SU-DHL-6 (cell line): ENCODE measurements around the gene ITGA8.

Source experiments
- H2AFZ ChIP-seq: fragments of 200-600 bp; sonication (generic); 2 replicates; pipeline ENCODE4 v1.6.1; 2014; ENCODE audit warnings: low read depth, mild to moderate bottlenecking, moderate library complexity, mixed read lengths, antibody characterized with exemption, low read length; ENCODE audit not compliant: severe bottlenecking
- H3F3A ChIP-seq: fragments of 200-600 bp; shearing (Covaris generic); 2 replicates; pipeline ENCODE4 v1.6.0; 2016; ENCODE audit warnings: antibody characterized with exemption, mild to moderate bottlenecking; ENCODE audit not compliant: insufficient read depth
- H3K27ac ChIP-seq: fragments of 200-600 bp; sonication (generic); 2 replicates; pipeline ENCODE4 v1.5.1; 2016; ENCODE audit warnings: low read depth, mild to moderate bottlenecking, low read length, moderate library complexity, mixed read lengths
- H3K27me3 ChIP-seq: fragments of 200-600 bp; sonication (generic), shearing (Covaris generic); 2 replicates; pipeline ENCODE4 v1.6.0; 2014; ENCODE audit warnings: mild to moderate bottlenecking, low read length
- H3K36me3 ChIP-seq: fragments of 200-600 bp; sonication (generic); 2 replicates; pipeline ENCODE4 v1.6.1; 2014; ENCODE audit warnings: mild to moderate bottlenecking, low read length, mixed read lengths
- H3K4me2 ChIP-seq: fragments of 300-600, 200-600 bp; shearing (Covaris generic), sonication (generic); 2 replicates; pipeline ENCODE4 v1.6.0; 2014; ENCODE audit warnings: low read length, low read depth, mild to moderate bottlenecking; ENCODE audit not compliant: poor library complexity, severe bottlenecking
- H3K4me3 ChIP-seq: fragments of 200-600 bp; sonication (generic); 2 replicates; pipeline ENCODE4 v1.5.1; 2014; ENCODE audit warnings: antibody characterized with exemption, low read length, mild to moderate bottlenecking, mixed read lengths; ENCODE audit not compliant: insufficient read depth, poor library complexity, severe bottlenecking
- H3K79me2 ChIP-seq: fragments of 200-600 bp; sonication (generic); 2 replicates; pipeline ENCODE4 v1.6.1; 2014; ENCODE audit warnings: mild to moderate bottlenecking, low read length, moderate library complexity; ENCODE audit not compliant: insufficient read depth
- H3K9ac ChIP-seq: fragments of 200-600 bp; sonication (generic); 2 replicates; pipeline ENCODE4 v1.7.0; 2014; ENCODE audit warnings: mild to moderate bottlenecking, low read length
- H3K9me2 ChIP-seq: fragments of 200-600 bp; sonication (generic); replicated peaks from 2 replicates; pipeline ENCODE4 v1.6.1; 2014; ENCODE audit warnings: low read length; ENCODE audit not compliant: insufficient read depth
- H3K9me3 ChIP-seq: fragments of 200-600 bp; sonication (generic); 2 replicates; pipeline ENCODE4 v1.6.1; 2014; ENCODE audit warnings: low read length, mixed read lengths; ENCODE audit not compliant: insufficient read depth
- H4K20me1 ChIP-seq: fragments of 200-600 bp; sonication (generic); 2 replicates; pipeline ENCODE4 v1.6.1; 2014; ENCODE audit warnings: low read depth, mild to moderate bottlenecking, antibody characterized with exemption, low read length, moderate library complexity, mixed read lengths
- EZH2phosphoT487 ChIP-seq: fragments of 200-600 bp; sonication (generic), shearing (Covaris generic); conservative IDR thresholded peaks from 2 replicates; pipeline ENCODE4 v1.6.1; 2018; ENCODE audit warnings: mild to moderate bottlenecking, antibody characterized with exemption, low read length, moderate library complexity, mixed read lengths
- TF ChIP-seq, protein P1 (sequence below): fragments of 200-600 bp; sonication (generic); IDR thresholded peaks from one replicate; pipeline ENCODE4 v1.5.1; 2017; ENCODE audit warnings: antibody characterized with exemption, mild to moderate bottlenecking, low read length, moderate library complexity; ENCODE audit not compliant: insufficient read depth, poor library complexity, severe bottlenecking

ITGA8 gene

DNA sequence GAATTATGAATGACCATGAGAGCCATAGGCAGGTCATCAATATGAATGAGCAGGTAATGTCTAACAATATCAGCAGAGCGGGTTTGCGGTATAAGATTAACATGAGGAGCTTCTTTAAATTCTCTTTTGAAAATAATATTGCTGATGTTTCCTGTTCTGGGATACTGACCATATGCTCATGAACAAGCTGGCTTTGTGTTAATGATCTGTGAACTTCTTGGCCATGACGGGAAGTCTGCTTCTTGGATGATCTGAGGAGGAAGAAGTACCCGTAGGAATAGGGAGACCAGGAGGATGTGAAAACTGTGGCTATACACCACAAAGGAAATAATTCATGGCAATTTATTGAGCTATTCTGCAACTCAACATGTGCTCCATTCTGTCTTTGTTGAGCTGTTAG is 38.6 kb downstream of the ITGA8 start:
- H3K4me2 ChIP-seq, result no peak overlapping the region
- H3K4me3 ChIP-seq, result no peak overlapping the region
- no peaks in the 10 kb centered on the region for H3K79me2 ChIP-seq
- no peaks in the 10 kb centered on the region for H3K9me2 ChIP-seq
- H3K27ac ChIP-seq, result no peak overlapping the region
- H4K20me1 ChIP-seq, result no peaks in the 10 kb centered on the region
- TF ChIP-seq, protein P1, sequence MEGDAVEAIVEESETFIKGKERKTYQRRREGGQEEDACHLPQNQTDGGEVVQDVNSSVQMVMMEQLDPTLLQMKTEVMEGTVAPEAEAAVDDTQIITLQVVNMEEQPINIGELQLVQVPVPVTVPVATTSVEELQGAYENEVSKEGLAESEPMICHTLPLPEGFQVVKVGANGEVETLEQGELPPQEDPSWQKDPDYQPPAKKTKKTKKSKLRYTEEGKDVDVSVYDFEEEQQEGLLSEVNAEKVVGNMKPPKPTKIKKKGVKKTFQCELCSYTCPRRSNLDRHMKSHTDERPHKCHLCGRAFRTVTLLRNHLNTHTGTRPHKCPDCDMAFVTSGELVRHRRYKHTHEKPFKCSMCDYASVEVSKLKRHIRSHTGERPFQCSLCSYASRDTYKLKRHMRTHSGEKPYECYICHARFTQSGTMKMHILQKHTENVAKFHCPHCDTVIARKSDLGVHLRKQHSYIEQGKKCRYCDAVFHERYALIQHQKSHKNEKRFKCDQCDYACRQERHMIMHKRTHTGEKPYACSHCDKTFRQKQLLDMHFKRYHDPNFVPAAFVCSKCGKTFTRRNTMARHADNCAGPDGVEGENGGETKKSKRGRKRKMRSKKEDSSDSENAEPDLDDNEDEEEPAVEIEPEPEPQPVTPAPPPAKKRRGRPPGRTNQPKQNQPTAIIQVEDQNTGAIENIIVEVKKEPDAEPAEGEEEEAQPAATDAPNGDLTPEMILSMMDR, result no peak
- no peaks in the 10 kb centered on the region for H3K36me3 ChIP-seq
- no peak overlapping the region for H2AFZ ChIP-seq
- no peaks in the 10 kb centered on the region for H3K9me3 ChIP-seq
- no peaks in the 10 kb centered on the region for H3F3A ChIP-seq
- H3K9ac ChIP-seq, result no peak overlapping the region
- no peaks in the 10 kb centered on the region for H3K27me3 ChIP-seq

DNA sequence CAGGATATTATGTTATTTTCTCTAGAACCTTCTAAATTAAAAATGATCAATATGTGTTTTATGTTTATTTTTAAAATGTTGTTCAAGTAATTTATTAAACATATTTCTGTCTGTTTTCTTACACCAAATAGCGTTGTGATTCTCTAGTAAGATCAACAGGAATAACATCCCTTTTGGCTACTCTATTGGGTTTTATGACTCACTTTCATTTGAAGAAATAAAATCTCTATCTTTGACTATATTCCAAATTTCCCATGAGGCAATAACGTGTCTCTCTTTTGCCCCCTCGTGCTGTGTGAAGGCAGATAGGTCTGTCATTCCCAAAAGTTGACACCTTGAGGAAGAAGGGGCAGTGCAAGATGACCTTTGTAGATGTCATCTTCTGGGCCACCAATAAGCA is 40.9 kb downstream of the ITGA8 start:
- H3K79me2 ChIP-seq, result no peaks in the 10 kb centered on the region
- H3K9me3 ChIP-seq, result no peaks in the 10 kb centered on the region
- no peak overlapping the region for H3K9ac ChIP-seq
- H3F3A ChIP-seq, result no peaks in the 10 kb centered on the region
- no peaks in the 10 kb centered on the region for H3K27me3 ChIP-seq
- H4K20me1 ChIP-seq, result no peaks in the 10 kb centered on the region
- H3K27ac ChIP-seq, result no peak overlapping the region
- no peaks in the 10 kb centered on the region for H3K36me3 ChIP-seq
- no peak for TF ChIP-seq EZH2phosphoT487
- TF ChIP-seq, protein P1, result no peak
- no peak overlapping the region for H2AFZ ChIP-seq
- H3K9me2 ChIP-seq, result no peaks in the 10 kb centered on the region
- H3K4me3 ChIP-seq, result no peak overlapping the region
- H3K4me2 ChIP-seq, result no peak overlapping the region

DNA sequence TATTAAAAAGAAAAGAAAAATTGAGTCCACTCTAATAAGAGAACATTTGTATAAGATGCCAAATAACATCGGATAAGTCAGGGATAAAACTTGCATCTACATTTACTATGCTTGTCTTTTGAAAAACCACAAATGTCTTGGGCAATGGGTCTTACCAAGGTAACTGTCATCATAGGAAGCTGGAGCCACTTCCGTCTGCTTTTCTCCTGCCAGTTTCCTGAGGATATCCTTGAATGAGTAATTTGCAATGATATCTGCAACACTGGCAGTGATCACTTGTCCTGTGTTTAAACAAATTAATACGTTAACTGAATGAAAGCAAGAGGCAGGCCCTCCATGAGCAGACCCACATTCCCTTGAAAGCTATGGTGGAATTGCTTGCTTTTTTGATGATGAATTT is 47.3 kb downstream of the ITGA8 start:
- Histone ChIP-seq H3K9me2 (no peaks in the 10 kb centered on the region), H3F3A (no peaks in the 10 kb centered on the region), H3K27ac (no peak overlapping the region), H3K27me3 (no peaks in the 10 kb centered on the region), H3K9ac (no peak overlapping the region), H3K4me3 (no peak overlapping the region), H4K20me1 (no peaks in the 10 kb centered on the region), H3K36me3 (no peaks in the 10 kb centered on the region), H3K79me2 (no peaks in the 10 kb centered on the region), H3K9me3 (no peaks in the 10 kb centered on the region), H2AFZ (no peak overlapping the region), H3K4me2 (no peak overlapping the region)
- TF ChIP-seq EZH2phosphoT487, result no peak
- TF ChIP-seq, protein P1, result no peak

DNA sequence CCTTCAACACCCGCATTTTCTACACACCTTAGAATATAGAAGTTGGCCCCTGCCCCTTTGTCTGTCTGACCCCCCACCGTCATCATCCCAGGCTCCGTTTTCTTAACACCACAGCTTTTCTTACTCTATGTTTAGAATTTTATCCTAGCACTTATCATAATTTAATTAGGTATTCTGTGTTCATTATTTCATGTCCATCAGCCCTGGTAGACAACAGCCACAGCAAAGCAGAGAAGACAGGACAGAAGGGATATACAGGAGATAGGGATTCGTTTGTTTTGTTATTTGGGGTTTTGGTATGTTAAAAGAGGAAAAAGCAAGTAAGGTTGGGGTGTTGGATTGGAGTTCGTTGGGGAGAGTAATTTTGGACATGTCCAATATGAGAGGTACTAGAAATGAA is 48.8 kb downstream of the ITGA8 start:
- H3K27me3 ChIP-seq, result no peaks in the 10 kb centered on the region
- no peak overlapping the region for H3K9ac ChIP-seq
- H3K27ac ChIP-seq, result no peak overlapping the region
- H2AFZ ChIP-seq, result no peak overlapping the region
- no peaks in the 10 kb centered on the region for H4K20me1 ChIP-seq
- no peak for TF ChIP-seq EZH2phosphoT487
- TF ChIP-seq, protein P1, result no peak
- no peaks in the 10 kb centered on the region for H3K9me2 ChIP-seq
- no peaks in the 10 kb centered on the region for H3K79me2 ChIP-seq
- no peaks in the 10 kb centered on the region for H3K9me3 ChIP-seq
- H3K4me3 ChIP-seq, result no peak overlapping the region
- H3K36me3 ChIP-seq, result no peaks in the 10 kb centered on the region
- H3K4me2 ChIP-seq, result no peak overlapping the region
- no peaks in the 10 kb centered on the region for H3F3A ChIP-seq
